Pancreas (tissue), 10 donors: ENCODE measurements around the gene GPATCH1. TPM values are rescaled to one million over a fixed set of nuclear protein-coding genes. Genes with fewer than 3 reads are reported as not detected.

Experiments used
- ATAC-seq, 4 donors: fragments of 200-7000 bp; cut with Tn5 transposase; one replicate each; pipeline versions ENCODE4 v1.8.0 to v1.9.1; 2020; ENCODE audit warnings: mild to moderate bottlenecking in 4 of 4, moderate library complexity in 4 of 4
- DNase-seq, 6 donors: peaks; one replicate each; pipeline ENCODE4 v3.0.0-alpha.2; 2020
- FAIRE-seq: peaks from 2 replicates; lab custom pipeline; 2012; peaks lifted over from hg19 to GRCh38; lab: Jason Lieb, UNC
- H3K27ac ChIP-seq, 4 donors: fragments of 200-600 bp; sonication (generic); 1 replicate in 3 of 4; 2 replicates in 1 of 4; pipeline versions ENCODE4 v1.5.0 to v1.8.0; 2020
- H3K27me3 ChIP-seq, 4 donors: fragments of 200-600 bp; one replicate each; pipeline ENCODE4 v1.8.0; 2021
- H3K36me3 ChIP-seq, 3 donors: fragments of 200-600 bp; sonication (generic) in 1 of 3; one replicate each; pipeline versions ENCODE4 v1.5.0 to v1.8.0; 2020 to 2021
- H3K4me1 ChIP-seq, 3 donors: fragments of 200-600 bp; one replicate each; pipeline ENCODE4 v1.8.0; 2021
- H3K4me3 ChIP-seq, 4 donors: fragments of 200-600 bp; sonication (generic) in 2 of 4; one replicate each; pipeline versions ENCODE4 v1.5.0 to v1.8.0; 2020 to 2021
- H3K9me3 ChIP-seq, 4 donors: fragments of 200-600 bp; one replicate each; pipeline ENCODE4 v1.8.0; 2021
- WGBS, 2 donors: extraction: QIAGEN DNeasy Blood & Tissue Kit; methylation state at CpG; one replicate each; pipeline ENCODE4 v1.1.7; 2013; 5-methylcytosine and 5-hydroxymethylcytosine counted together
- intact Hi-C, 3 donors: fragments of 100-400 bp; cut with DNase I; formaldehyde crosslinking; loops; one replicate each; pipeline versions ENCODE4 v1.11.1 to v1.14.2; 2022
- polyA plus RNA-seq, 2 donors: library from polyadenylated mRNA; stranded (reverse); fragments of 200-250 nt; gene quantifications; one replicate each; pipeline ENCODE4 v1.2.3, GENCODE V29; 2013
- total RNA-seq, 6 donors: library from RNA; stranded (reverse); fragmentation: NEBNext Ultra II Directional in 4 of 6; extraction: Animal tissue kit (Norgen Biotek cat#: 25700) in 4 of 6; gene quantifications; one replicate each; pipeline versions ENCODE4 v1.2.1 to v1.2.4, GENCODE V29; 2021 to 2023
- TF ChIP-seq, protein P1 (sequence below), 4 donors: fragments of 200-600 bp; sonication (generic) in 3 of 4; IDR thresholded peaks; one replicate each; pipeline versions ENCODE4 v1.5.0 to v1.8.0; 2021; ENCODE audit warnings: antibody characterized with exemption in 4 of 4
- donor health status: healthy with polysubstance abuse.
- donor health status: DM: no; HTN: no; CAD: no; lungs with moderate emphysema.
- donor health status: DM: no; HTN: no; CAD: no.
- donor health status: control.
- donor health status: control.
- donor health status: Bipolar disorder and iron deficiency.
- donor health status: DM: yes; HTN: yes; CAD: no.
- donor health status: DM: no; HTN: no; CAD: no.
- donor health status: DM: no; HTN: no; CAD: no.
- donor health status: DM: yes; HTN: yes; CAD: no.

The GPATCH1 gene
- total and polyA plus RNA-seq, 8 donors, result 3.0 to 6.1 (median 4.0) TPM

DNA sequence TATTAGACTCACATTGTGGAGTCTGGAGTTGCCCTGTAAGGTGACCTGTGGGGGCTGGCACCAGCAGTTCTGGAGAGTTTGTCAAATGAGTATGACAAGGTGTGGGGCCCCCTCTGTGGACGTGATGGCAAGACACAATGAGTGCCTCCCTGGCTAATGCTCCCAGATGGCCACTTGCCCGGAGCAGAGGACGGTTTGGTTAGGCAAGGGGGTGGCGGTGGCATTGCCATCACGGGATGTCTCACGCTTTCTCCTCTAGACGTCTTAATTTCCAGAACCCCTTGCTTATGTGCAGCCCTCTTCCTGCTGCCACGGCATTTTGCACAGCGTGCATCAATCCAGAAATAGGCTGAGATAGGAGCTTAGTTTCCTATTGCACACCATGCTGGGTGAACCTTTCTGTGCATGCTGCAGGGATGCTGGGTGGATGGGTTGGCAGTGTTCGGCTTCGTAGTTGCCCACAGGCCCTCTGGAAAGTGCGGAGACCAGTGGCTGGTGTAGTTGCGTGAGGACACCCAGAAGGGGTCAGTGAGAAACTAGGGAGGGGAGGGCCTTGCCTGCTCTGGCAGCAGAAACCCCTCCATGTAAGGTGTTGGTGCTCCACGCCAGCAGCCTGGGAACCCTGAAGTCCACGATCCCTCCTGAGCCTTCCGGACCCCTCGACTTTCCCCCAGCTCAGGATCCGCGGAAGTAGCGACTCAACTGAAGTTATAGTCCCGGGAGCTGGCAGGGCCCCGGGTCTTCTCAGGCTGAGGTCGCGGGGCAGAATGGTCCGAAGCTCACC lies 95.1 kb downstream of the GPATCH1 start:
- H3K27ac ChIP-seq, result peak overlapping the region; percentile 89 to 96 (median 94)
- peaks cover 0 to 21% (median 0%) of the 10 kb centered on the region in 3 donors for H3K4me1 ChIP-seq
- TF ChIP-seq, protein P1, sequence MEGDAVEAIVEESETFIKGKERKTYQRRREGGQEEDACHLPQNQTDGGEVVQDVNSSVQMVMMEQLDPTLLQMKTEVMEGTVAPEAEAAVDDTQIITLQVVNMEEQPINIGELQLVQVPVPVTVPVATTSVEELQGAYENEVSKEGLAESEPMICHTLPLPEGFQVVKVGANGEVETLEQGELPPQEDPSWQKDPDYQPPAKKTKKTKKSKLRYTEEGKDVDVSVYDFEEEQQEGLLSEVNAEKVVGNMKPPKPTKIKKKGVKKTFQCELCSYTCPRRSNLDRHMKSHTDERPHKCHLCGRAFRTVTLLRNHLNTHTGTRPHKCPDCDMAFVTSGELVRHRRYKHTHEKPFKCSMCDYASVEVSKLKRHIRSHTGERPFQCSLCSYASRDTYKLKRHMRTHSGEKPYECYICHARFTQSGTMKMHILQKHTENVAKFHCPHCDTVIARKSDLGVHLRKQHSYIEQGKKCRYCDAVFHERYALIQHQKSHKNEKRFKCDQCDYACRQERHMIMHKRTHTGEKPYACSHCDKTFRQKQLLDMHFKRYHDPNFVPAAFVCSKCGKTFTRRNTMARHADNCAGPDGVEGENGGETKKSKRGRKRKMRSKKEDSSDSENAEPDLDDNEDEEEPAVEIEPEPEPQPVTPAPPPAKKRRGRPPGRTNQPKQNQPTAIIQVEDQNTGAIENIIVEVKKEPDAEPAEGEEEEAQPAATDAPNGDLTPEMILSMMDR (IDR thresholded peaks at IDR 0.05), result no peak
- H3K4me3 ChIP-seq, result peak overlapping the region; percentile 66 to 81 (median 76)
- H3K9me3 ChIP-seq, result no peaks in the 10 kb centered on the region
- FAIRE-seq (no peak), DNase-seq (peak in 4 of 6 donors; percentile 22 to 49 (median 33)), ATAC-seq (peak; percentile 1 to 4 (median 1))
- intact Hi-C loops, result no loop called here
- no peaks in the 10 kb centered on the region for H3K27me3 ChIP-seq
- 5% methylated on average over 24 to 25 of the region's 25 CpGs for WGBS, 2 donors
- no peaks in the 10 kb centered on the region for H3K36me3 ChIP-seq

GRCh38 chr19:33176670-33177416 lies 95.9 kb downstream of the GPATCH1 start:
- Histone ChIP-seq H3K4me1 (peaks cover 0 to 20% (median 0%) of the 10 kb centered on the region in 3 donors), H3K27me3 (no peaks in the 10 kb centered on the region), H3K9me3 (no peaks in the 10 kb centered on the region), H3K4me3 (peak overlapping the region; percentile 66 to 81 (median 76)), H3K36me3 (no peaks in the 10 kb centered on the region), H3K27ac (peak overlapping the region; percentile 89 to 96 (median 94))
- DNase-seq (peak; percentile 95 to 99 (median 98)), ATAC-seq (peak; percentile 87 to 95 (median 89)), FAIRE-seq (peak; percentile 93)
- TF ChIP-seq, protein P1 (IDR thresholded peaks at IDR 0.05), result no peak
- 0% methylated on average over 52 to 65 of the region's 65 CpGs for WGBS, 2 donors
- intact Hi-C loops, result no loop called here

DNA sequence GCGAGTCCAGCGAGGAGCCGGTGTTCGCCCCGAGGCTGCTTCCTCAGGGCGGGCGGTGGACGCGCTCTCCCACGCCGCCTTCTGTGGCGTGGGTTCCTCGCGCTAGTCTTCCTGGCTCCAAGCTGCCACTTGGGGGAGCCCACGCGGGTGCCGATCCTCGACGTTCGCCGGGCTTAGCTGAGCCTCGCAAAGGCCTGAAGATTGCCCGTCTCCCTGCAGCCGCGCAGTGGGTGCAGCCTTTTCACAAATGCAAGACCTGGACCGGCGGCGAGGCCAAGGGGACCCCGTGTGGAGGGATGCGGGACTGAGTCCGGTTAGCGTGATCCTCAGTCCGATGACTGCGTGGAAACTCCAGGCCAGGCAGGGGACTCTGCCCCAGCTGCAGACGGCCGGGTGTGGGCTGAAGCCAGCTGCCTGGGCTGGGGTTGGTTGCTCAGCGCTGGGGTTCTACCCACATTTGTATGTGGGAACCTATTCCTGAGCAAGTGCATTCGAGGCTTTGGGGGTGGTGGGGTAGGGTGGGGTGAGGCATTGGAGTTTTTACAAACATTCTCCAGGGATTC lies 96.5 kb downstream of the GPATCH1 start:
- Histone ChIP-seq H3K4me1 (peaks cover 0 to 17% (median 0%) of the 10 kb centered on the region in 3 donors), H3K36me3 (no peaks in the 10 kb centered on the region), H3K27ac (peak overlapping the region; percentile 89 to 96 (median 94)), H3K27me3 (no peaks in the 10 kb centered on the region), H3K9me3 (no peaks in the 10 kb centered on the region), H3K4me3 (peak overlapping the region; percentile 22 to 81 (median 62))
- peak in 2 of 6 donors; percentile 78 to 92 for DNase-seq
- intact Hi-C loops, result no loop called here
- TF ChIP-seq, protein P1 (IDR thresholded peaks at IDR 0.05), result no peak
- peak; percentile 30 to 44 (median 38) for ATAC-seq
- no peak for FAIRE-seq
- 0 to 1% methylated on average over 38 of the region's 38 CpGs for WGBS, 2 donors

Other genes starting within 250 kb of the GPATCH1 start
- gene SLC7A9, start 211.4 kb upstream of the GPATCH1 start, total RNA-seq, result under 1 TPM in 3 of 6 donors, not detected in 3; 0.08 to 0.44 (median 0.28) TPM
- 1 to 10 TPM in 1 of 2 donors, under 1 TPM in 1; 0.27 to 1.1 TPM for gene SLC7A9, start 211.4 kb upstream of the GPATCH1 start, polyA plus RNA-seq
- 10 to 100 TPM in 1 of 6 donors, 1 to 10 TPM in 5; 5.7 to 11.0 (median 6.8) TPM for gene CEP89, start 109.2 kb upstream of the GPATCH1 start, total RNA-seq
- gene CEP89, start 109.2 kb upstream of the GPATCH1 start, polyA plus RNA-seq, result 1 to 10 TPM; 6.7 to 8.2 TPM
- 1 to 10 TPM in 1 of 6 donors, under 1 TPM in 5; 0.37 to 1.0 (median 0.54) TPM for gene FAAP24, start 108.9 kb upstream of the GPATCH1 start, total RNA-seq
- gene FAAP24, start 108.9 kb upstream of the GPATCH1 start, polyA plus RNA-seq, result under 1 TPM; 0.34 to 0.38 TPM
- 10 to 100 TPM in 2 of 6 donors, 1 to 10 TPM in 4; 7.6 to 18.9 (median 8.2) TPM for gene RHPN2, start 16.3 kb upstream of the GPATCH1 start, total RNA-seq
- 10 to 100 TPM in 1 of 2 donors, 1 to 10 TPM in 1; 7.5 to 11.4 TPM for gene RHPN2, start 16.3 kb upstream of the GPATCH1 start, polyA plus RNA-seq
- not detected for gene WDR88, start 50.9 kb downstream of the GPATCH1 start, total RNA-seq
- gene WDR88, start 50.9 kb downstream of the GPATCH1 start, polyA plus RNA-seq, result not detected
- gene LRP3, start 113.1 kb downstream of the GPATCH1 start, total RNA-seq, result 10 to 100 TPM in 5 of 6 donors, 1 to 10 TPM in 1; 7.2 to 21.0 (median 13.2) TPM
- 10 to 100 TPM in 1 of 2 donors, 1 to 10 TPM in 1; 9.2 to 18.9 TPM for gene LRP3, start 113.1 kb downstream of the GPATCH1 start, polyA plus RNA-seq
- under 1 TPM in 1 of 6 donors, not detected in 5; 0.38 TPM for gene SLC7A10, start 144.7 kb downstream of the GPATCH1 start, total RNA-seq
- gene SLC7A10, start 144.7 kb downstream of the GPATCH1 start, polyA plus RNA-seq, result 1 to 10 TPM in 1 of 2 donors, under 1 TPM in 1; 0.28 to 1.3 TPM
- 10 to 100 TPM in 3 of 6 donors, 1 to 10 TPM in 3; 6.1 to 18.7 (median 9.7) TPM for gene CEBPA, start 221.4 kb downstream of the GPATCH1 start, total RNA-seq
- gene CEBPA, start 221.4 kb downstream of the GPATCH1 start, polyA plus RNA-seq, result 1 to 10 TPM; 4.4 to 7.7 TPM